ENCODE data around the gene SEMA4A. TPM values are rescaled to one million over a fixed set of nuclear protein-coding genes. Genes with fewer than 3 reads are reported as not detected.
A peak's percentile ranks its signal among the peaks of the same experiment; 100 is the strongest.

SEMA4A gene
- total RNA-seq, 1 donor from 2014 or later = 4.2 TPM

- Histone ChIP-seq H3K4me1 (ENCODE audit: control insufficient read depth in 3 of 3, insufficient read depth in 3 of 3, low read length in 3 of 3) (peaks cover 11 to 27% (median 18%) of the 10 kb centered on the region in 3 donors), H3K36me3 (ENCODE audit: control insufficient read depth in 3 of 3, insufficient read depth in 3 of 3, low read length in 3 of 3) (no peaks in the 10 kb centered on the region), H3K9ac (ENCODE audit: low read depth in 1 of 3, low read length in 3 of 3) (no peak overlapping the region)
Measured at GRCh38 chr1:156157966-156158365, 4.6 kb downstream of the SEMA4A start.

GRCh38 chr1:156160000-156160742 is 6.8 kb downstream of the SEMA4A start:
- Histone ChIP-seq H3K4me3 (ENCODE audit: low read length in 3 of 3) (peak overlapping the region; percentile 74 to 91 (median 85)), H3K27me3 (ENCODE audit: control insufficient read depth in 3 of 3, insufficient read depth in 3 of 3, low read length in 3 of 3) (no peaks in the 10 kb centered on the region), H3K27ac (ENCODE audit: low read depth, low read length) (peak overlapping the region; percentile 92), H3K9ac (ENCODE audit: low read depth in 1 of 3, low read length in 3 of 3) (peak overlapping the region; percentile 69 to 97 (median 95)), H3K9me3 (ENCODE audit: control insufficient read depth in 3 of 3, low read length in 3 of 3) (no peaks in the 10 kb centered on the region), H3K4me1 (ENCODE audit: control insufficient read depth in 3 of 3, insufficient read depth in 3 of 3, low read length in 3 of 3) (peaks cover 11 to 27% (median 18%) of the 10 kb centered on the region in 3 donors), H3K36me3 (ENCODE audit: control insufficient read depth in 3 of 3, insufficient read depth in 3 of 3, low read length in 3 of 3) (no peaks in the 10 kb centered on the region)

More at GRCh38 chr1:156157966-156158365, 4.6 kb downstream of the SEMA4A start:
- no peak overlapping the region for H3K27ac ChIP-seq (ENCODE audit: low read depth, low read length)
- H3K4me3 ChIP-seq (ENCODE audit: low read length in 3 of 3) = no peak overlapping the region
- H3K27me3 ChIP-seq (ENCODE audit: control insufficient read depth in 3 of 3, insufficient read depth in 3 of 3, low read length in 3 of 3) = peaks cover 0 to 3% (median 0%) of the 10 kb centered on the region in 3 donors
- no peaks in the 10 kb centered on the region for H3K9me3 ChIP-seq (ENCODE audit: control insufficient read depth in 3 of 3, low read length in 3 of 3)

- Histone ChIP-seq H3K9me3 (ENCODE audit: control insufficient read depth in 3 of 3, low read length in 3 of 3) (no peaks in the 10 kb centered on the region), H3K36me3 (ENCODE audit: control insufficient read depth in 3 of 3, insufficient read depth in 3 of 3, low read length in 3 of 3) (no peaks in the 10 kb centered on the region), H3K4me1 (ENCODE audit: control insufficient read depth in 3 of 3, insufficient read depth in 3 of 3, low read length in 3 of 3) (peaks cover 11 to 27% (median 18%) of the 10 kb centered on the region in 3 donors), H3K27me3 (ENCODE audit: control insufficient read depth in 3 of 3, insufficient read depth in 3 of 3, low read length in 3 of 3) (no peaks in the 10 kb centered on the region), H3K9ac (ENCODE audit: low read depth in 1 of 3, low read length in 3 of 3) (peak overlapping the region; percentile 69 to 97 (median 95)), H3K4me3 (ENCODE audit: low read length in 3 of 3) (peak overlapping the region; percentile 74 to 91 (median 85)), H3K27ac (ENCODE audit: low read depth, low read length) (peak overlapping the region; percentile 92)
Measured at GRCh38 chr1:156160743-156161171, 7.4 kb downstream of the SEMA4A start.

- Histone ChIP-seq H3K9ac (ENCODE audit: low read depth in 1 of 3, low read length in 3 of 3) (peak overlapping the region in 1 of 3 donors; percentile 23), H3K27ac (ENCODE audit: low read depth, low read length) (peak overlapping the region; percentile 93), H3K4me1 (ENCODE audit: control insufficient read depth in 3 of 3, insufficient read depth in 3 of 3, low read length in 3 of 3) (peaks cover 11 to 23% (median 18%) of the 10 kb centered on the region in 3 donors), H3K9me3 (ENCODE audit: control insufficient read depth in 3 of 3, low read length in 3 of 3) (no peaks in the 10 kb centered on the region), H3K27me3 (ENCODE audit: control insufficient read depth in 3 of 3, insufficient read depth in 3 of 3, low read length in 3 of 3) (no peaks in the 10 kb centered on the region), H3K4me3 (ENCODE audit: low read length in 3 of 3) (no peak overlapping the region), H3K36me3 (ENCODE audit: control insufficient read depth in 3 of 3, insufficient read depth in 3 of 3, low read length in 3 of 3) (no peaks in the 10 kb centered on the region)
Measured at GRCh38 chr1:156162430-156163037, 9.1 kb downstream of the SEMA4A start.

- Histone ChIP-seq H3K36me3 (ENCODE audit: control insufficient read depth in 3 of 3, insufficient read depth in 3 of 3, low read length in 3 of 3) (no peaks in the 10 kb centered on the region), H3K4me3 (ENCODE audit: low read length in 3 of 3) (no peak overlapping the region), H3K27ac (ENCODE audit: low read depth, low read length) (no peak overlapping the region), H3K9me3 (ENCODE audit: control insufficient read depth in 3 of 3, low read length in 3 of 3) (no peaks in the 10 kb centered on the region), H3K4me1 (ENCODE audit: control insufficient read depth in 3 of 3, insufficient read depth in 3 of 3, low read length in 3 of 3) (peaks cover 11 to 23% (median 18%) of the 10 kb centered on the region in 3 donors), H3K27me3 (ENCODE audit: control insufficient read depth in 3 of 3, insufficient read depth in 3 of 3, low read length in 3 of 3) (no peaks in the 10 kb centered on the region), H3K9ac (ENCODE audit: low read depth in 1 of 3, low read length in 3 of 3) (no peak overlapping the region)
Measured at GRCh38 chr1:156163712-156164111, 10.3 kb downstream of the SEMA4A start.

GRCh38 chr1:156164125-156164831 is 10.9 kb downstream of the SEMA4A start:
- no peak overlapping the region for H3K9ac ChIP-seq (ENCODE audit: low read depth in 1 of 3, low read length in 3 of 3)
- no peaks in the 10 kb centered on the region for H3K9me3 ChIP-seq (ENCODE audit: control insufficient read depth in 3 of 3, low read length in 3 of 3)
- no peak overlapping the region for H3K27ac ChIP-seq (ENCODE audit: low read depth, low read length)
- H3K4me1 ChIP-seq (ENCODE audit: control insufficient read depth in 3 of 3, insufficient read depth in 3 of 3, low read length in 3 of 3) = peaks cover 11 to 23% (median 18%) of the 10 kb centered on the region in 3 donors
- no peaks in the 10 kb centered on the region for H3K27me3 ChIP-seq (ENCODE audit: control insufficient read depth in 3 of 3, insufficient read depth in 3 of 3, low read length in 3 of 3)
- H3K36me3 ChIP-seq (ENCODE audit: control insufficient read depth in 3 of 3, insufficient read depth in 3 of 3, low read length in 3 of 3) = no peaks in the 10 kb centered on the region
- H3K4me3 ChIP-seq (ENCODE audit: low read length in 3 of 3) = no peak overlapping the region

GRCh38 chr1:156165083-156165482 is 11.7 kb downstream of the SEMA4A start:
- Histone ChIP-seq H3K9me3 (ENCODE audit: control insufficient read depth in 3 of 3, low read length in 3 of 3) (no peaks in the 10 kb centered on the region), H3K27me3 (ENCODE audit: control insufficient read depth in 3 of 3, insufficient read depth in 3 of 3, low read length in 3 of 3) (no peaks in the 10 kb centered on the region), H3K9ac (ENCODE audit: low read depth in 1 of 3, low read length in 3 of 3) (no peak overlapping the region), H3K4me3 (ENCODE audit: low read length in 3 of 3) (no peak overlapping the region), H3K36me3 (ENCODE audit: control insufficient read depth in 3 of 3, insufficient read depth in 3 of 3, low read length in 3 of 3) (no peaks in the 10 kb centered on the region), H3K27ac (ENCODE audit: low read depth, low read length) (no peak overlapping the region), H3K4me1 (ENCODE audit: control insufficient read depth in 3 of 3, insufficient read depth in 3 of 3, low read length in 3 of 3) (peaks cover 11 to 20% (median 15%) of the 10 kb centered on the region in 3 donors)

- Histone ChIP-seq H3K27me3 (ENCODE audit: control insufficient read depth in 3 of 3, insufficient read depth in 3 of 3, low read length in 3 of 3) (no peaks in the 10 kb centered on the region), H3K4me3 (ENCODE audit: low read length in 3 of 3) (no peak overlapping the region), H3K4me1 (ENCODE audit: control insufficient read depth in 3 of 3, insufficient read depth in 3 of 3, low read length in 3 of 3) (peaks cover 0 to under 1% (median 0%) of the 10 kb centered on the region in 3 donors), H3K9me3 (ENCODE audit: control insufficient read depth in 3 of 3, low read length in 3 of 3) (no peaks in the 10 kb centered on the region), H3K9ac (ENCODE audit: low read depth in 1 of 3, low read length in 3 of 3) (no peak overlapping the region), H3K27ac (ENCODE audit: low read depth, low read length) (no peak overlapping the region), H3K36me3 (ENCODE audit: control insufficient read depth in 3 of 3, insufficient read depth in 3 of 3, low read length in 3 of 3) (peaks cover 0 to under 1% (median 0%) of the 10 kb centered on the region in 3 donors)
Measured at GRCh38 chr1:156167536-156167935, 14.2 kb downstream of the SEMA4A start.

- no peaks in the 10 kb centered on the region for H3K27me3 ChIP-seq (ENCODE audit: control insufficient read depth in 3 of 3, insufficient read depth in 3 of 3, low read length in 3 of 3)
- H3K36me3 ChIP-seq (ENCODE audit: control insufficient read depth in 3 of 3, insufficient read depth in 3 of 3, low read length in 3 of 3) = peaks cover 4 to 16% (median 6%) of the 10 kb centered on the region in 3 donors
- H3K27ac ChIP-seq (ENCODE audit: low read depth, low read length) = no peak overlapping the region
- no peaks in the 10 kb centered on the region for H3K4me1 ChIP-seq (ENCODE audit: control insufficient read depth in 3 of 3, insufficient read depth in 3 of 3, low read length in 3 of 3)
- H3K4me3 ChIP-seq (ENCODE audit: low read length in 3 of 3) = no peak overlapping the region
- H3K9me3 ChIP-seq (ENCODE audit: control insufficient read depth in 3 of 3, low read length in 3 of 3) = no peaks in the 10 kb centered on the region
- no peak overlapping the region for H3K9ac ChIP-seq (ENCODE audit: low read depth in 1 of 3, low read length in 3 of 3)
Measured at GRCh38 chr1:156172696-156173470, 19.5 kb downstream of the SEMA4A start.

All from skeletal muscle tissue (tissue), 4 donors.